ENCODE results near the gene CNTN2.

DNA sequence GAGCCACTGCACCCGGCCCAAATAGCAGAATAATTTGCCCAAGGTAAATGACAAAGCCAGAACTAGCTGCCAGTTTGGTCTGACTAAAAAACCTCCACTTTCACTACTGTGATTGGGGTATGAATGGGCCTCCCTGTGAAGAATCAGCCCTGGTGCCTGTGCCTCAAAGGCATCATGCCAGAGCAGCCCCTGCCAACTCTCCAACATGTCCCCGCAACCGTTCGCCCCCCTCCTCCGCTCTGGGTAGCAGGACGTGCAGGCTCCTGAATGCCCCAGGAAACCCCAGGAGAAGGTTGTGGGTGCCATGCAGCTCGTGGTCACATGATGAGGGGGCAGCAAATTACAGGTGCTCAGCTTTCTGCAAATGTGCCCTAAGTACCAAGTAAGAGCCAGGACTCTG, 14.6 kb upstream of the CNTN2 start:
- no peak for TF ChIP-seq RFX5 (IDR thresholded peaks at IDR 0.05; ENCODE audit: borderline replicate concordance, low read depth, low read length)
- TF ChIP-seq, protein P1, sequence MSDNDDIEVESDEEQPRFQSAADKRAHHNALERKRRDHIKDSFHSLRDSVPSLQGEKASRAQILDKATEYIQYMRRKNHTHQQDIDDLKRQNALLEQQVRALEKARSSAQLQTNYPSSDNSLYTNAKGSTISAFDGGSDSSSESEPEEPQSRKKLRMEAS (IDR thresholded peaks at IDR 0.05) = no peak
- TF ChIP-seq JUND (IDR thresholded peaks at IDR 0.05; ENCODE audit: low read length) = no peak
- no peak for TF ChIP-seq CBX5 (IDR thresholded peaks at IDR 0.05; ENCODE audit: low read depth, low read length)
- TF ChIP-seq, protein P2, sequence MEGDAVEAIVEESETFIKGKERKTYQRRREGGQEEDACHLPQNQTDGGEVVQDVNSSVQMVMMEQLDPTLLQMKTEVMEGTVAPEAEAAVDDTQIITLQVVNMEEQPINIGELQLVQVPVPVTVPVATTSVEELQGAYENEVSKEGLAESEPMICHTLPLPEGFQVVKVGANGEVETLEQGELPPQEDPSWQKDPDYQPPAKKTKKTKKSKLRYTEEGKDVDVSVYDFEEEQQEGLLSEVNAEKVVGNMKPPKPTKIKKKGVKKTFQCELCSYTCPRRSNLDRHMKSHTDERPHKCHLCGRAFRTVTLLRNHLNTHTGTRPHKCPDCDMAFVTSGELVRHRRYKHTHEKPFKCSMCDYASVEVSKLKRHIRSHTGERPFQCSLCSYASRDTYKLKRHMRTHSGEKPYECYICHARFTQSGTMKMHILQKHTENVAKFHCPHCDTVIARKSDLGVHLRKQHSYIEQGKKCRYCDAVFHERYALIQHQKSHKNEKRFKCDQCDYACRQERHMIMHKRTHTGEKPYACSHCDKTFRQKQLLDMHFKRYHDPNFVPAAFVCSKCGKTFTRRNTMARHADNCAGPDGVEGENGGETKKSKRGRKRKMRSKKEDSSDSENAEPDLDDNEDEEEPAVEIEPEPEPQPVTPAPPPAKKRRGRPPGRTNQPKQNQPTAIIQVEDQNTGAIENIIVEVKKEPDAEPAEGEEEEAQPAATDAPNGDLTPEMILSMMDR (IDR thresholded peaks at IDR 0.05; ENCODE audit: control extremely low read depth in 1 of 3, insufficient read depth in 1 of 3, low read depth in 1 of 3, low read length in 3 of 3) = no peak
- TF ChIP-seq SIN3A (conservative IDR thresholded peaks at IDR 0.05 in 1 of 2, IDR thresholded peaks at IDR 0.05 in 1 of 2; ENCODE audit: low read depth in 1 of 2, low read length in 2 of 2) = no peak
- TF ChIP-seq YY1 (IDR thresholded peaks at IDR 0.05; ENCODE audit: low read depth, low read length) = no peak
- TF ChIP-seq CHD1 (IDR thresholded peaks at IDR 0.05; ENCODE audit: low read depth, low read length) = no peak
- no peak for TF ChIP-seq CHD2 (IDR thresholded peaks at IDR 0.05; ENCODE audit: low read length)
- no peak for TF ChIP-seq SP2 (IDR thresholded peaks at IDR 0.05; ENCODE audit: low read length)
- TF ChIP-seq, protein P3, sequence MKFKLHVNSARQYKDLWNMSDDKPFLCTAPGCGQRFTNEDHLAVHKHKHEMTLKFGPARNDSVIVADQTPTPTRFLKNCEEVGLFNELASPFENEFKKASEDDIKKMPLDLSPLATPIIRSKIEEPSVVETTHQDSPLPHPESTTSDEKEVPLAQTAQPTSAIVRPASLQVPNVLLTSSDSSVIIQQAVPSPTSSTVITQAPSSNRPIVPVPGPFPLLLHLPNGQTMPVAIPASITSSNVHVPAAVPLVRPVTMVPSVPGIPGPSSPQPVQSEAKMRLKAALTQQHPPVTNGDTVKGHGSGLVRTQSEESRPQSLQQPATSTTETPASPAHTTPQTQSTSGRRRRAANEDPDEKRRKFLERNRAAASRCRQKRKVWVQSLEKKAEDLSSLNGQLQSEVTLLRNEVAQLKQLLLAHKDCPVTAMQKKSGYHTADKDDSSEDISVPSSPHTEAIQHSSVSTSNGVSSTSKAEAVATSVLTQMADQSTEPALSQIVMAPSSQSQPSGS (IDR thresholded peaks at IDR 0.05; ENCODE audit: low read length) = no peak
- TF ChIP-seq POLR2A (IDR thresholded peaks at IDR 0.05; ENCODE audit: control extremely low read depth in 1 of 2, low read depth in 2 of 2, low read length in 2 of 2) = no peak
- TF ChIP-seq EZH2 (IDR thresholded peaks at IDR 0.05; ENCODE audit: low read depth, low read length, severe bottlenecking) = no peak
- no peak for TF ChIP-seq FOSL1 (IDR thresholded peaks at IDR 0.05; ENCODE audit: insufficient read depth, low read depth, low read length)

Measured in H1 (cell line).